Heart right ventricle (tissue), 16 donors: ENCODE measurements around the gene S100A8. TPM values are rescaled to one million over a fixed set of nuclear protein-coding genes. Genes with fewer than 3 reads are reported as not detected.
"Not testable (repeated sequence)": the region's sequence is repeated elsewhere in the genome, so short reads cannot be mapped to it uniquely, and the experiment has no call there.

Source experiments
- ATAC-seq, 8 donors: fragments of 200-7000 bp; cut with Tn5 transposase; one replicate each; pipeline ENCODE4 v1.9.1; 2020; ENCODE audit warnings: mild to moderate bottlenecking in 8 of 8, moderate library complexity in 8 of 8, moderate number of reproducible peaks in 1 of 8
- DNase-seq, 2 donors: peaks; one replicate each; pipeline ENCODE4 v3.0.0-alpha.2; 2020
- H3K27ac ChIP-seq, 10 donors: fragments of 200-600 bp; sonication (generic) in 2 of 10; one replicate each; pipeline versions ENCODE4 v1.5.0 to v1.8.0; 2020 to 2022; ENCODE audit warnings: mild to moderate bottlenecking in 3 of 10
- H3K27me3 ChIP-seq, 7 donors: fragments of 200-600 bp; one replicate each; pipeline ENCODE4 v1.8.0; 2021 to 2022; ENCODE audit warnings: mild to moderate bottlenecking in 2 of 7
- H3K36me3 ChIP-seq, 9 donors: fragments of 200-600 bp; sonication (generic) in 1 of 9; one replicate each; pipeline versions ENCODE4 v1.5.0 to v1.8.0; 2020 to 2022; ENCODE audit warnings: mild to moderate bottlenecking in 2 of 9
- H3K4me1 ChIP-seq, 9 donors: fragments of 200-600 bp; sonication (generic) in 1 of 9; one replicate each; pipeline versions ENCODE4 v1.5.0 to v1.8.0; 2020 to 2022; ENCODE audit warnings: mild to moderate bottlenecking in 4 of 9
- H3K4me3 ChIP-seq, 10 donors: fragments of 200-600 bp; sonication (generic) in 2 of 10; one replicate each; pipeline versions ENCODE4 v1.5.0 to v1.8.0; 2020 to 2022; ENCODE audit warnings: mild to moderate bottlenecking in 7 of 10, moderate library complexity in 2 of 10
- H3K9me3 ChIP-seq, 11 donors: fragments of 200-600 bp in 10 of 11; sonication (generic) in 2 of 11; one replicate each; pipeline versions ENCODE4 v1.5.0 to v1.8.0; 2013 to 2022; ENCODE audit warnings: mild to moderate bottlenecking in 2 of 11, control low read depth in 1 of 11, moderate library complexity in 1 of 11
- CTCF ChIP-seq, 9 donors: fragments of 200-600 bp; sonication (generic) in 2 of 9; IDR thresholded peaks; one replicate each; pipeline versions ENCODE4 v1.5.0 to v1.8.0; 2021 to 2022; ENCODE audit warnings: antibody characterized with exemption in 9 of 9, mild to moderate bottlenecking in 5 of 9, moderate library complexity in 1 of 9
- WGBS, 2 donors: extraction: QIAGEN DNeasy Blood & Tissue Kit; methylation state at CpG; one replicate each; pipeline ENCODE4 v1.1.7; 2013; ENCODE audit warnings: inconsistent platforms in 1 of 2; 5-methylcytosine and 5-hydroxymethylcytosine counted together
- intact Hi-C, 10 donors: fragments of 100-400 bp; cut with DNase I; formaldehyde crosslinking; loops; one replicate each; pipeline versions ENCODE4 v1.11.1 to v1.14.2; 2022
- polyA plus RNA-seq, 2 donors: library from polyadenylated mRNA; stranded (reverse); fragments of 200-250 nt; gene quantifications; one replicate each; pipeline ENCODE4 v1.2.3, GENCODE V29; 2013
- total RNA-seq, 10 donors: library from RNA; stranded (reverse); fragmentation: NEBNext Ultra II Directional in 3 of 10; extraction: Animal tissue kit (Norgen Biotek cat#: 25700) in 3 of 10; gene quantifications; one replicate each; pipeline versions ENCODE4 v1.2.1 to v1.2.4, GENCODE V29; 2021 to 2023
- donor health status: Arrhythmogenic right ventricular cardiomyopathy.
- donor health status: ischemic (EF 13 %, LVEDD 7.1; RV severe dilation, severe dysfunction).
- donor health status: healthy with polysubstance abuse.
- donor health status: DM: no; HTN: yes; CAD: no.
- donor health status: DM: no; HTN: no; CAD: no.
- donor health status: ischemic (EF 25% LVEDD 6.9; RV normal size, moderate dysfunction).
- donor health status: ischemic (EF 25% LVEDD 5.7; RV mildly dilated, moderate dysfunction).
- donor health status: healthy.
- donor health status: DM: yes; HTN: yes; CAD: no.
- donor health status: Ischemic cardiomyopathy.
- donor health status: ischemic (EF 35%, LVEDD 5.7; RV mildly dilated, moderate dysfunction).
- donor health status: nonischemic (EF 11% LVEDD 7.7; RV severe dilation, severe dysfunction).
- donor health status: DM: yes; HTN: yes; CAD: no.
- donor health status: PGD.
- donor health status: ischemic (EF 29% LVEDD 5.4; RV normal size, mild dysfunction).
- donor health status: nonischemic (EF 23%, LVEDD 6.1; RV moderate dilation, normal function).

Gene S100A8
- total and polyA plus RNA-seq, 12 donors = 6.2 to 105 (median 45.4) TPM

- DNase-seq, H3K4me3 ChIP-seq, ATAC-seq, H3K36me3 ChIP-seq, H3K4me1 ChIP-seq, H3K27ac ChIP-seq: not testable (repeated sequence)
- intact Hi-C loops = loop anchor here in 1 of 10 donors (5.0 kb wide), 1 partner anchor 49 kb away; the partner anchor contains the start of gene S100A9
- WGBS, 2 donors = 67 to 76% methylated on average over 6 of the region's 6 CpGs
- Histone ChIP-seq H3K27me3 (peaks cover 0 to 30% (median 21%) of the 10 kb centered on the region in 7 donors), H3K9me3 (peaks cover 0 to 13% (median 0%) of the 10 kb centered on the region in 11 donors)
Measured at GRCh38 chr1:153405825-153406599, 15.1 kb upstream of the S100A8 start.

- WGBS, 2 donors = 40 to 46% methylated on average over 15 of the region's 15 CpGs
- H3K9me3 ChIP-seq = peaks cover 0 to 12% (median 0%) of the 10 kb centered on the region in 11 donors
- peak in 8 of 9 donors; percentile 18 to 68 (median 40) for TF ChIP-seq CTCF (IDR thresholded peaks at IDR 0.05)
- ATAC-seq = peak in 2 of 8 donors; percentile 45 to 56
- no peak overlapping the region for H3K4me3 ChIP-seq
- H3K4me1 ChIP-seq = peaks cover 0 to 6% (median 0%) of the 10 kb centered on the region in 9 donors
- no peak overlapping the region for H3K27ac ChIP-seq
- DNase-seq = peak; percentile 12 to 42
- intact Hi-C loops = loop anchor here in 1 of 10 donors (5.0 kb wide), 1 partner anchor 47 kb away; the partner anchor contains the start of gene S100A9
- no peaks in the 10 kb centered on the region for H3K36me3 ChIP-seq
- H3K27me3 ChIP-seq = peaks cover 0 to 28% (median 21%) of the 10 kb centered on the region in 7 donors
Measured at GRCh38 chr1:153404768-153405167, 13.9 kb upstream of the S100A8 start.

- no peak for DNase-seq
- Histone ChIP-seq H3K27me3 (peaks cover 0 to 28% (median 22%) of the 10 kb centered on the region in 7 donors), H3K9me3 (peaks cover 0 to 6% (median 0%) of the 10 kb centered on the region in 11 donors), H3K4me1 (peaks cover 0 to 6% (median 0%) of the 10 kb centered on the region in 9 donors), H3K4me3 (no peak overlapping the region), H3K36me3 (no peaks in the 10 kb centered on the region), H3K27ac (peak overlapping the region in 1 of 10 donors; percentile 34)
- ATAC-seq = no peak
- intact Hi-C loops = no loop called here
- 70 to 77% methylated on average over 7 of the region's 7 CpGs for WGBS, 2 donors
- TF ChIP-seq CTCF (IDR thresholded peaks at IDR 0.05) = no peak
Measured at GRCh38 chr1:153404086-153404635, 13.3 kb upstream of the S100A8 start.

GRCh38 chr1:153403421-153404085, 12.7 kb upstream of the S100A8 start:
- H3K27ac ChIP-seq = peak overlapping the region in 1 of 10 donors; percentile 34
- no peak for TF ChIP-seq CTCF (IDR thresholded peaks at IDR 0.05)
- no peaks in the 10 kb centered on the region for H3K36me3 ChIP-seq
- ATAC-seq = no peak
- H3K4me1 ChIP-seq = peaks cover 0 to 6% (median 0%) of the 10 kb centered on the region in 9 donors
- peaks cover 0 to 31% (median 21%) of the 10 kb centered on the region in 7 donors for H3K27me3 ChIP-seq
- no peak overlapping the region for H3K4me3 ChIP-seq
- whole genome bisulfite sequencing, 2 donors = 80% methylated on average over 11 of the region's 11 CpGs
- DNase-seq = no peak
- intact Hi-C loops = no loop called here
- H3K9me3 ChIP-seq = peaks cover 0 to 4% (median 0%) of the 10 kb centered on the region in 11 donors
